Activated T-helper 2 cell treated with anti-CD3 and anti-CD28 coated beads, Interferon-gamma antibody, Interleukin-2, Interleukin-4, amounts not matched to agents 10 μg/mL and 5 μg/mL and 100 μg/mL, durations not matched to agents 14 hours and 24 hours and 36 hours (primary cell): ENCODE data around the gene AMBP. TPM values are rescaled to one million over a fixed set of nuclear protein-coding genes. Genes with fewer than 3 reads are reported as not detected.
A peak's percentile ranks its signal among the peaks of the same experiment; 100 is the strongest.

Experiments used
- DNase-seq: peaks from one replicate; pipeline ENCODE4 v3.0.0; 2021; ENCODE audit warnings: low spot score
- H3K27ac Mint-ChIP-seq: one replicate; pipeline ENCODE4 v1.8.0; 2021; ENCODE audit warnings: mixed read lengths
- H3K27me3 Mint-ChIP-seq: one replicate; pipeline ENCODE4 v1.8.0; 2021; ENCODE audit warnings: low read depth, mixed read lengths
- H3K36me3 Mint-ChIP-seq: one replicate; pipeline ENCODE4 v1.8.0; 2021; ENCODE audit warnings: low read depth, mixed read lengths
- H3K4me1 Mint-ChIP-seq: one replicate; pipeline ENCODE4 v1.8.0; 2021; ENCODE audit warnings: low read depth, mixed read lengths
- H3K4me3 Mint-ChIP-seq: one replicate; pipeline ENCODE4 v1.8.0; 2021; ENCODE audit warnings: low read depth, mild to moderate bottlenecking, moderate library complexity, mixed read lengths
- H3K9me3 Mint-ChIP-seq: one replicate; pipeline ENCODE4 v1.8.0; 2021; ENCODE audit warnings: mixed read lengths
- intact Hi-C: fragments of 100-400 bp; cut with micrococcal nuclease; formaldehyde crosslinking; loops from one replicate; pipeline ENCODE4 v1.15.1; 2023
- total RNA-seq: library from RNA; stranded (reverse); gene quantifications from 2 replicates; pipeline ENCODE4 v1.2.3, GENCODE V29; 2022

AMBP gene
- total RNA-seq, 1 donor from 2014 or later = not detected

DNA sequence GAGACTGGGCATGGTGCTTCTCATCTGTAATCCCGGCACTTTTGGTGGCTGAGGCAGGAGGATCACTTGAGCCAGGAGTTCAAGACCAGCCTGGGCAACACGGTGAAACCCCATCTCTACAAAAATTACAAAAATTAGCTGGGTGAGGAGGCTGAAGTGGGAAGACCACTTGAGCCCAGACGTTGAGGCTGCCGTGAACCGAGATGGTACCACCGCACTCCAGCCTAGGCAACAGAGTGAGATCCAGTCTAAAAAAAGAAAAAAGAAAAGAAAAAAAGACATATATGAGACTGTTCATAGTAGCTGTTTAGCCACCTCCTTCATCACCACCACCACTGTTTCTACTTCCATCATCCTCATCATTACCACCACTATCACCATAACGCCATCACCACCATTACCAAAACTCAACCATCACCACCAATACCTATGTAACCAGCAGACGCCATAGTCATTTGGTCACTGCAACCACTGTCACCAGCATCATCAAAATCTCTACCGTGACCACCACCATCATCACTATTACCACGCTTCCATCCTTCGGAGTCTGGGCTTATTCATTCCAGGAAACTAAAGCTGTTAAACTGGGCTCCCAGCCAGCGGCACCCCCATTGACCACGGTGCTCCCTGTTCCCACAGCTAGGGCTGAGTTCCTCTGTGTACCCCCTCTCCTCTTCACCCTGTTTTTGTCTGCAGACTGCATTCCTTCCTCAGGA is 29.3 kb upstream of the AMBP start:
- Mint-ChIP-seq H3K36me3 (no peaks in the 10 kb centered on the region), H3K9me3 (no peaks in the 10 kb centered on the region), H3K27ac (no peak overlapping the region), H3K4me1 (no peaks in the 10 kb centered on the region), H3K4me3 (no peak overlapping the region), H3K27me3 (peaks cover 17% of the 10 kb centered on the region)
- DNase-seq = no peak
- intact Hi-C loops = loop anchor here (1.0 kb wide), 1 partner anchor 184 kb away; no protein-coding TSS in a partner anchor

DNA sequence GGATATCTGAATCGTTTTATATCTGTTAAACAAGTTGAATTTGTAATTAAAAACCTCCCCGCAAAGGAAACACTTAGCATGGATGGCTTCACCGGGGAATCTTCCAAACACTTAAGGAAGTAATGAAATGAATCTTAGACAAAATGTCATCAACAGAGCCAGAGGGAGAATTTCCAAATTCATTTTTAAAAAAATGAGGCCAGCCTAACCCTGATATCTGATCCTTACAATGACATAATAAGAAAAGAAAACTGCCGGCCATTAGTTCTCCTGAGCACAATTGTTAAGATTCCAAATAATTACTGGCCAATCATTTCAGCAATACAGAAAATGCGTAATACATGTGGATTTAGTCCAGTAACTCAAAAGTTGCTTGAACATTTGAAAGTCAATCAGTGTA is 27.1 kb upstream of the AMBP start:
- H3K27ac Mint-ChIP-seq = no peak overlapping the region
- intact Hi-C loops = no loop called here
- H3K27me3 Mint-ChIP-seq = peaks cover 16% of the 10 kb centered on the region
- no peak for DNase-seq
- H3K36me3 Mint-ChIP-seq = no peaks in the 10 kb centered on the region
- no peak overlapping the region for H3K4me3 Mint-ChIP-seq
- H3K4me1 Mint-ChIP-seq = no peaks in the 10 kb centered on the region
- no peaks in the 10 kb centered on the region for H3K9me3 Mint-ChIP-seq

DNA sequence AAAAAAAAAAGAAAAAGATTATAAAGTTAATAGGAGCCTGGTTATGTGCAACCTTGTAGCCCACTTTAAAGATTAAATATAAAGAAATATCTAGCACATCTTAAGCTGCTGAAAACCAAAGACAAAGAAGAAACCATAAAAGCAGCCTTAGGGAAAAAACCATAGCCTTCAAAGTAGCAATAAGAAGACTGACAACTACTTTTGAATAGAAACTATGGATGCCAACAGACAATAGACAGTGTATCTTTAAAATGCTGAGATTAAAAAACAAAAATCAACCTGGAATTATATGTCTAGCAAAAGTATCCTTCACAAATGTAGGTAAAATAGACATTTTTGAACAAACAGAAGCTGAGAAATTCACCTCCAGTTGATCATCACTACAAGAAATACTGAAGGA is 24.4 kb upstream of the AMBP start:
- Mint-ChIP-seq H3K4me3 (no peak overlapping the region), H3K4me1 (peaks cover 3% of the 10 kb centered on the region), H3K36me3 (no peaks in the 10 kb centered on the region), H3K27ac (no peak overlapping the region), H3K9me3 (no peaks in the 10 kb centered on the region), H3K27me3 (peaks cover 24% of the 10 kb centered on the region)
- intact Hi-C loops = no loop called here
- no peak for DNase-seq

DNA sequence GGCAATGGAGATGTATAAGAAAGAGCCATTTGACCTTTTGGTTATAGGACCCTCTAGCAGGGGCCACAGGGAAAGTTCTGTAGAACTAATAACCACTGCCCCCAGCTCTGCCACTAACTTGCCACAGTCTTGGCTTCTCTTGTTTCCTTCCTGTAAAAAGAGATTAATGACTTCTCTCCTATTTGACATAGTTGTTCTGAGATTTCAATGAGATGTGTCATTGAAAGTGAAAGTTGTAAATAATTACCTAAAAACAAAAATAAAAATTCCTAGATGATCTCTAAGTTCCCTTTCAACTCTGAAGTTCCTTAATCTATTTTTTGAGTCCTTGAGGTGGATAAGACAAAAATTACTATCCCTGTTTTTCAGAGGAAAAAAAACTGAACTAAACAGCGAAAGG is 22.4 kb upstream of the AMBP start:
- intact Hi-C loops = no loop called here
- H3K4me3 Mint-ChIP-seq = no peak overlapping the region
- H3K4me1 Mint-ChIP-seq = peaks cover 3% of the 10 kb centered on the region
- DNase-seq = no peak
- H3K27ac Mint-ChIP-seq = no peak overlapping the region
- H3K9me3 Mint-ChIP-seq = no peaks in the 10 kb centered on the region
- no peaks in the 10 kb centered on the region for H3K36me3 Mint-ChIP-seq
- peaks cover 36% of the 10 kb centered on the region for H3K27me3 Mint-ChIP-seq

DNA sequence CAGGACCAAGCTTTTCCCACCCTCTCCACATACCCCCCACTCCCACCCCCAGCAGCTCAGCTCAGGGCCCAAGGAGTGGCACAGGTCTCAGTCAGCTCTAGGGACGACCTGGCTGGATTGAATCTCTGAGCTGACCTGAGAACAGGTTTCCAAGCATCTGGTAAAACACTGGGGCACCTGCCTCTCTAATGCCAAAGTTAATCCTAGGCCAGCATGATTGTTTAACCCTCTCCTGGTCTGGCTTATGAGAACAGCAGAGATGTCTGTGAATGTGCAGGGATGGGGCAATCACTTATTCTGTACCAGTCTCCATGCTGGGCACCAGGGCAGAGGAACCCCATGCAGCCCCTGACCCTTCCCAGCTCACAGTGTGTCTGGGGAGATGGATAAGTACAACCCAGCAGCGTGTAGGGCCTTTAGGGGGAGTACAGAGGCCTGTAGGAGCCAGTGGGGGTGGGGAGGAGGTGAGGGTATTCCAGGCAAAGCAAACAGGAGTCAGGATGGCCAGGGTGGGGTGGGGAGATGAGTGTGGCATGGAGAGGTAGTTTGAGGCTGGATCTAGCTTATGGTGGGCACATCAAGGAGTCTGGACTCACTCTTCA is 21.7 kb upstream of the AMBP start:
- DNase-seq = no peak
- intact Hi-C loops = no loop called here
- H3K27ac Mint-ChIP-seq = no peak overlapping the region
- H3K9me3 Mint-ChIP-seq = no peaks in the 10 kb centered on the region
- H3K4me3 Mint-ChIP-seq = no peak overlapping the region
- H3K4me1 Mint-ChIP-seq = peaks cover 3% of the 10 kb centered on the region
- no peaks in the 10 kb centered on the region for H3K36me3 Mint-ChIP-seq
- peaks cover 30% of the 10 kb centered on the region for H3K27me3 Mint-ChIP-seq

DNA sequence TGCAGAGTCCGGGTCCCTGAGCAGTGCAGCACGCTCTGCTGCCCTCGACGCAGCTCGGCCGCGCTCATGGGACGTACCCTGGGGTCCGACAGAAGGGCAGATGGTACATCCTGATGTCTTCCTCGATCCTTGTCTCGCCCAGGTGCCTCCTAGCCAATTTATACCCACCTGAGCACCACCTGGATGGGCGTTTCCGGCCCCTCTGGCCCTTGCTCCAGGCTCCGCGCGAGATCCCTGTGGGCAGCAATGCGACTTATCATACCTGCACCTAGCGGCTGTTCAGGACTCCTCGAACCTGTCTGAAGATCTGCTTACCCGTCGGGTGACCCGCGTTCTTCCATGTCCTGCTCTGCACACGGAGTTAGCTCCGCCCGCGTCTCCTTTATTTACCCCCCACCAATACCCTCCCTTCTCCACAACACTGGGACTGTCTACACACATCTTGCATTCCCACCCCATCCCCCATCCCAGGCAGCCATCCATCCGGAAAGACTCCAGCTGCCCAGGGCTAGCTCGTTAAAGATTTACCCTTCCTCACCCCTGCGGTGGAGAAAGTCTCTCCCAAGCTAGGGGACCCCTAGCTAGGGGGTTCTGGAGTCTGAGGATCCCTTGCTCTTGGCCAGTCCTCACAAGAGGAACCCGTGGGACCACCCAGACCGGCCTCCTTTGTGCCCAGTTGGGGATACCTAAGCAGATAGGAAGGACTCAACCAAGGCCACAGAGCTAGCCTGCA is 21.0 kb upstream of the AMBP start, which contains the start of gene KIF12:
KIF12 (minus strand) TSS at position 357 of the 733 bp plus-strand sequence; CDS start at position 341, 16 bp downstream.
- intact Hi-C loops = no loop called here
- H3K4me3 Mint-ChIP-seq = no peak within 1 kb of the TSS
- peaks cover 3% of the 10 kb centered on the region for H3K4me1 Mint-ChIP-seq
- no peaks in the 10 kb centered on the region for H3K9me3 Mint-ChIP-seq
- peaks cover 26% of the 10 kb centered on the region for H3K27me3 Mint-ChIP-seq
- H3K36me3 Mint-ChIP-seq = no peaks in the 10 kb centered on the region
- no peak for DNase-seq
- no peak within 1 kb of the TSS for H3K27ac Mint-ChIP-seq

DNA sequence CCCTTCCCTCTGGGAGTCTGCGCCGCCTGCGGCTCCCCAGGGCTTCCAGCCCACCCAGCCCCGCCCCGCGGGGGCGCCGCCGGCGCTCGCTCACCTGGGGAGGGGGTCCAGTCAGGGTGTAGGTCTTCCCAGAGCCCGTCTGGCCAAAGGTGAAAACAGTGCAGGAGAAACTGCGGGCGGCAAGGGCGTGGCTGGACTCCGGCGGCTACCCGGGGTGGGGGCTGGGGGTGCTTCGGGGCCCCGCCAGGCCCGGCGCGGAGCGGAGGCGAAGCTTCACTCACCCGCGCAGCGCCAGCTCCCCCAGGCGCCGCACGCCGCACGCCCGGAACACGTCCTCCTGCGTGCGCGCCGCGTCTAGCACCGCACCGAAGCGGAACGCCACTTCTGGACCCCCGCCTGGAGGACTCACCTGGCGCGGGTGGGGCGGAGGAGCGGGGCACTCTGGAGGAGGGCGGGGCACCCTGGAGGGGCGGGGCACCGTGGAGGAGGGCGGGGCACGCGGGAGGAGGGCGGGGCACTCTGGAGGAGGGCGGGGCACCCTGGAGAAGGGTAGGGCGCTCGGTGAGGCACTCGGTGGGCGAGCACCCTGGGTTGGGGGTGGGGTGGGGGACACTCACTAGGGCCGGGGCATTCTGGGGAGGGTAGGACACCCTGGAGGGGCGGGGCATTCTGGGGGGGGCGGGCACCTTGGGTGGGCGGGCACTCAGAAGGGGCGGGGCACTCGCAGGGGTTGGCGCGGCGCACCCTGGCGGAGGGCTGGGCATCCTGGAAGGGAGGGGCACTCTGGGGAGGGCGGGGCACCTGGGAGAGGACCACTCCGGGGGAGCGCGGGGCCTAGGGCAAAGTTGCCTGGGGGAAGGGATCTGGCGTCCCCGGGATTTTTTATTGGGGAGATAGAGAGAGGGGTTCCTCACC is 20.2 kb upstream of the AMBP start:
- H3K4me3 Mint-ChIP-seq = no peak overlapping the region

DNA sequence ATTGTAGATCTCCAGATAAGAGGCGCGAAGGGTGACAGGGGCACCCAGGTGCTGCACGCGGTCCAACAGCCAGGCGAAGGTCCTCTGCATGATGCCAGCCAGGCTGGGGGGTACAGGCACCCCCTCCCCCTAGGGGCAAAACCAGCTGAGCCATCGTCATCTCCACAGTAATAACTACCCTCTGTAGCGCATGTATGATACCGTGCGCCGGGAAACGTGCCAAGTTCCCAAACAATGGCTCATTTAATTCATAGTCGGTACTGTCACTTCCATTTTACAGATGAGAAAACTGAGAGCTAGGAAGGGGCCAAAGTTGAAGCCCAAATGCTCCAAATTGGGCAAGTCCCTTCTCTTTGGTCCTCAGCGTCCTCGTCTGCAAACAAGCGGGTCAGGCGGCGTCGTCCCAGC is 19.5 kb upstream of the AMBP start:
- intact Hi-C loops = no loop called here
- peaks cover 26% of the 10 kb centered on the region for H3K27me3 Mint-ChIP-seq
- no peaks in the 10 kb centered on the region for H3K9me3 Mint-ChIP-seq
- no peak for DNase-seq
- H3K27ac Mint-ChIP-seq = no peak overlapping the region
- peaks cover 3% of the 10 kb centered on the region for H3K4me1 Mint-ChIP-seq
- H3K4me3 Mint-ChIP-seq = peak overlapping the region; percentile 30
- no peaks in the 10 kb centered on the region for H3K36me3 Mint-ChIP-seq

More for the DNA sequence above, 20.2 kb upstream of the AMBP start:
- no peaks in the 10 kb centered on the region for H3K9me3 Mint-ChIP-seq
- peaks cover 3% of the 10 kb centered on the region for H3K4me1 Mint-ChIP-seq
- no peak overlapping the region for H3K27ac Mint-ChIP-seq
- peaks cover 26% of the 10 kb centered on the region for H3K27me3 Mint-ChIP-seq
- DNase-seq = no peak
- no peaks in the 10 kb centered on the region for H3K36me3 Mint-ChIP-seq
- intact Hi-C loops = no loop called here

DNA sequence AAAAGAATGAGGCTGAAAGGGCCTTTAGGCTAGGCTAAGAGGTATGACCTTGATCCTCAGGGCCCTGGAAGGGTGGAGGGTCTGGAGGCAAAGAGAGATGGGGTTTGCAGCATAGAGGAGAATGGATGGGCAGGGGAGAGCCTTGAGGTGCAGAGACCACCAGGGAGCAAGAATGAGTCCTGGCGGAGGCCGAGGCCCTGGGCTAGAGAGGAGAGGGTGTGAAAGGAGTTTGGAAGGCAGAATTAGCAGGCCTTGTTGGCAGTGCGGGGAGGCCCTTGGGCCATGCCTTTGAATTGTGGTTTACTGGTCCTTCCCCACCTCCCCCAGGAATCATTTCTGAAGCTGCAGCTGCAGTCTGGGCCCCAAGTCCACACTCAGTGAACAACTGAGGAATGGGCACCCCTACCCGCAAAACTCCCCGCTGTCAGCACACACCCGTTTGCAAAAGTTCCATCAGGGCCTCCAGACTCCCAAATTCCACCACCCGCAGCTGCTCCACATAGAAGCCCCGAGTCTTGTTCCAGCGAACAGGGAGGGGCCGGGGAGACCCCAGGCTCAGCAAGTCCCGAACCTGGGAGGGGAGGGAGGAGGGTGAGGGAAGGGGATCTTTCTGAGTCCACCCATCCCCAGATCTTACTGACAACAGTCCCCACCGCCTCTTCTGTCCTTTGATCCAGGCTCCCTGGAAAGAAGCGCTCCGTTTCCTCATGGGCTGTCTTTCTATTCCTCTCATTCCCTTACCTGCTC is 18.9 kb upstream of the AMBP start:
- H3K9me3 Mint-ChIP-seq = no peaks in the 10 kb centered on the region
- H3K4me3 Mint-ChIP-seq = no peak overlapping the region
- no peak overlapping the region for H3K27ac Mint-ChIP-seq
- H3K36me3 Mint-ChIP-seq = no peaks in the 10 kb centered on the region
- H3K4me1 Mint-ChIP-seq = peaks cover 3% of the 10 kb centered on the region
- intact Hi-C loops = no loop called here
- H3K27me3 Mint-ChIP-seq = peaks cover 26% of the 10 kb centered on the region
- no peak for DNase-seq

DNA sequence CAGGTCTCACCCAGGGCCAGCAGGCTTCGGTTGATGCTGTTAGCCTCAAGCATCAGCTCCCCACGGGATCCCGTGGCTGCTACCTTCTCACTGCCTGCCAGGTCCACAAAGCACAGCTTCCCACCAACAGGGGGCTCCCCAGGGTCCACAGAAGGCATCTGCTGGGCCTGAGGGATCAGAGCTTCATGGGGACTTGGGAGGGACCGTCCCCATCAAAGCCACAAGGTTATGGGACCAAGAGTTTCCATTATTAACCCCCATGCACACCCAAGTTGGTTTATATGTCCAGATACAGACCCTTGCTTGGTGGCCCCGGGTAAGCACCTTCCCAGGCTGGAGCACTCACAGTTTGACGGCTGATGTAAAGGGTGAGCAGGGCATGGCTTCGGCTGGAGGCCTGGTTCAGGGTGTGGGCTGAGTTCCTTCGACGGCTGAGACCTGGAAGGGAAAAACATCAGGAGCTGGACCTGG is 18.0 kb upstream of the AMBP start:
- Mint-ChIP-seq H3K36me3 (no peaks in the 10 kb centered on the region), H3K4me3 (no peak overlapping the region), H3K4me1 (peaks cover 3% of the 10 kb centered on the region), H3K9me3 (no peaks in the 10 kb centered on the region), H3K27ac (no peak overlapping the region), H3K27me3 (peaks cover 23% of the 10 kb centered on the region)
- DNase-seq = no peak
- intact Hi-C loops = no loop called here

DNA sequence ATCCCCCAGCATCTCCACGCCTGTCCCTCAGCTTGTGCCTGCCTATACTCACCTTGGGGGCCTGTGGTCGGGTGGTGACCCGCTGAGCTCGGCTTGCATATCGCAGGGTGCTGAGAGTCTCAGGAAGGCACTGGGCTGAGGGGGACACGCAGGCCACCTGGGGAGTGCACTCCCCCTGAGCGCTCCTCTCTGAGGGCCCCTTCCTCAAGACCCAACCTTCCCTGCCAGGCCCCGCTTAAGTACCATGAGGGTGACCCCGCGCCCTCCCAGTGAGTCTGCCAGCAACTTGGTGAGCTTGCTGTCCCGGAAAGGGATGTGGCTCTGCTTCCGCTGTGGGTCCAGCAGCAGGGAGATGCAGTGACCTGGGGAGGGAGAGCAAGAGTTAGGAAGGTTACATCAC is 16.9 kb upstream of the AMBP start:
- H3K4me1 Mint-ChIP-seq = peaks cover 3% of the 10 kb centered on the region
- H3K27ac Mint-ChIP-seq = no peak overlapping the region
- no peak overlapping the region for H3K4me3 Mint-ChIP-seq
- H3K9me3 Mint-ChIP-seq = no peaks in the 10 kb centered on the region
- H3K27me3 Mint-ChIP-seq = peaks cover 20% of the 10 kb centered on the region
- DNase-seq = no peak
- H3K36me3 Mint-ChIP-seq = no peaks in the 10 kb centered on the region
- intact Hi-C loops = no loop called here
